ENCODE data around the gene DAND5. TPM values are rescaled to one million over a fixed set of nuclear protein-coding genes. Genes with fewer than 3 reads are reported as not detected.

The DAND5 gene, protein sequence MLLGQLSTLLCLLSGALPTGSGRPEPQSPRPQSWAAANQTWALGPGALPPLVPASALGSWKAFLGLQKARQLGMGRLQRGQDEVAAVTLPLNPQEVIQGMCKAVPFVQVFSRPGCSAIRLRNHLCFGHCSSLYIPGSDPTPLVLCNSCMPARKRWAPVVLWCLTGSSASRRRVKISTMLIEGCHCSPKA
- not detected in 2 replicates for total RNA-seq (2014; rRNA removed; shearing (Covaris generic))

GRCh38 chr19:12969292-12969988, at the start of gene DAND5:
Gene DAND5, plus strand, starts transcription at chr19:12969576. Its CDS starts 85 bp downstream, at chr19:12969661.
- H3K4me1 ChIP-seq, result peaks cover 3% of the 10 kb centered on the region
- H3K27ac ChIP-seq, result no peak within 1 kb of the TSS
- no peaks in the 10 kb centered on the region for H3K27me3 ChIP-seq
- no peaks in the 10 kb centered on the region for H3K36me3 ChIP-seq
- no peak within 1 kb of the TSS for H3K4me3 ChIP-seq
- DNase-seq, result no peak
- H3K9me3 ChIP-seq (replicated peaks), result no peaks in the 10 kb centered on the region

- Histone ChIP-seq H3K4me3 (no peak overlapping the region), H3K9me3 (replicated peaks) (no peaks in the 10 kb centered on the region), H3K27me3 (no peaks in the 10 kb centered on the region), H3K36me3 (peaks cover 38% of the 10 kb centered on the region), H3K4me1 (no peaks in the 10 kb centered on the region), H3K27ac (no peak overlapping the region)
- no peak for DNase-seq
Observed at GRCh38 chr19:12921047-12921446, 48.3 kb upstream of the DAND5 start.

GRCh38 chr19:12922959-12923358, 46.4 kb upstream of the DAND5 start:
- H3K9me3 ChIP-seq (replicated peaks), result no peaks in the 10 kb centered on the region
- H3K27me3 ChIP-seq, result no peaks in the 10 kb centered on the region
- H3K4me3 ChIP-seq, result no peak overlapping the region
- peaks cover 52% of the 10 kb centered on the region for H3K36me3 ChIP-seq
- H3K27ac ChIP-seq, result no peak overlapping the region
- H3K4me1 ChIP-seq, result no peaks in the 10 kb centered on the region
- DNase-seq, result no peak

GRCh38 chr19:12924621-12925310, 44.6 kb upstream of the DAND5 start:
- Histone ChIP-seq H3K4me1 (no peaks in the 10 kb centered on the region), H3K36me3 (peaks cover 68% of the 10 kb centered on the region), H3K27me3 (no peaks in the 10 kb centered on the region), H3K9me3 (replicated peaks) (no peaks in the 10 kb centered on the region), H3K4me3 (no peak overlapping the region), H3K27ac (no peak overlapping the region)
- DNase-seq, result no peak

- Histone ChIP-seq H3K36me3 (peaks cover 52% of the 10 kb centered on the region), H3K27me3 (no peaks in the 10 kb centered on the region), H3K4me3 (no peak overlapping the region), H3K9me3 (replicated peaks) (no peaks in the 10 kb centered on the region), H3K27ac (no peak overlapping the region), H3K4me1 (peaks cover 8% of the 10 kb centered on the region; the same call in 1 of the 2 replicates)
- no peak for DNase-seq
Observed at GRCh38 chr19:12930002-12930645, 39.3 kb upstream of the DAND5 start.

DNA sequence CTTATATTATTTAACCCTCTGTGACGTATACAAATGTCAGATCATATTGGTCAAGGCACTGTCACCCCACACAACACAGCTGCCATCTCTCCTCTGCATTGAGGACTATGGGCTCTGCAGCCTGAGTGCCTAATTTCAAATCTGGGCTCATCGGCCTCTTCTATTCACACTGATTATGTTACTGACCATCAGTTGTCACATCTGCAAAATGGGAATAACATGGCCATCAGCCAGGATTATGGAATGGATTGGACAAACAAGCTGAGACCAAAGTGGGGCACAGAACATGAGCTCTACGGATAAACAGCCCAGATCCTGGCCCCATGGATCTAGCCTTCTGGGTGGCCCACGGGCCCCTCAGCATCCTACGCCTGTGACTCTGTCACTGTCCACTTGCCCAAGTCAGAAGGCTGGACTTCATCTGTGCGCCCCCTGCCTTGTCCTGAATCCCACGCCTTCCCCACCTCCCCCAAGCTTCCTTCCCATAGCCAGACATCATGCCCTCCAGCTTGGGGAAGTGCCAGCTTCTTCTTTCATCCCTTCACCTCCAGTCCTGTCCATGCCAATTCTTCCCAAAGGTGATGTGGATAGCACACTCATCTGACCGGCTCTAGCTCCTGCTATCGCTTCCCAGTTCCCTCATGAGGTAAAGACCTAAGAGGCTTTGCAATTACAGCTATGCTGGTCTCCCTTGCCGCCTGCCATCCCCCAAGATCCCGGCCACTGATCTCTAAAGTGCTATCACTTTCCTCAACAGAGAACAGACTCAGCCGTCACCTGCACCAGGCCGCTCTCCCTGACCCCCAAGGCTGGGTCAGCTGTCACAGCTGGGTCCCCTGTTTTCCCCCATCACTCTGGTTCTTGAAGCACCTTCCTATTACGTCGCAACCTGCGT, 36.7 kb upstream of the DAND5 start:
- no peaks in the 10 kb centered on the region for H3K27me3 ChIP-seq
- H3K36me3 ChIP-seq, result peaks cover 28% of the 10 kb centered on the region
- peaks cover 11% of the 10 kb centered on the region; the same call in 1 of the 2 replicates for H3K4me1 ChIP-seq
- H3K27ac ChIP-seq, result peak overlapping the region; percentile 53; the same call in 1 of the 2 replicates
- H3K9me3 ChIP-seq (replicated peaks), result no peaks in the 10 kb centered on the region
- peak overlapping the region; percentile 91 for H3K4me3 ChIP-seq
- no peak for DNase-seq

- Histone ChIP-seq H3K27me3 (no peaks in the 10 kb centered on the region), H3K4me1 (peaks cover 11% of the 10 kb centered on the region; the same call in 1 of the 2 replicates), H3K9me3 (replicated peaks) (no peaks in the 10 kb centered on the region), H3K27ac (peak within 1 kb of the TSS; percentile 53), H3K4me3 (peak within 1 kb of the TSS; percentile 91), H3K36me3 (peaks cover 23% of the 10 kb centered on the region)
- peak; percentile 94 to 97 for DNase-seq
Observed at GRCh38 chr19:12933287-12934072, 35.9 kb upstream of the DAND5 start, which contains the start of gene FARSA. Gene FARSA, minus strand, starts transcription at chr19:12933711. Its CDS starts 15 bp downstream, at chr19:12933696.

DNA sequence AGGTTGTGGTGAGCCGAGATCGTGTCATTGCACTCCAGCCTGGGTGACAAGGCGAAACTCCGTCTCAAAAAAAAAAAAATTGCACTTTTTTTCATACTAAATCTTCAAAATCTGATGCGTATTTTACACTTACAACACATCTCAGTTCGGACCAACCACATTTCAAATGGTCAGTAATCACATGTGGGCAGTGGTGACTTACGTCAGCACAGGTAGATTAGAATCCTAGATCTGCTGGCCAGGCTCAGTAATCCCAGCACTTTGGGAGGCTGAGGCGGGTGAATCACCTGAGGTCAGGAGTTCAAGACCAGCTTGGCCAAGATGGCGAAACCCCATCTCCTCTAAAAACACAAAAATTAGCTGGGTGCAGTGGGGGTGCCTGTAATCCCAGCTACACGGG, 34.3 kb upstream of the DAND5 start:
- no peaks in the 10 kb centered on the region for H3K27me3 ChIP-seq
- H3K9me3 ChIP-seq (replicated peaks), result no peaks in the 10 kb centered on the region
- H3K4me1 ChIP-seq, result peaks cover 17% of the 10 kb centered on the region
- no peak overlapping the region for H3K27ac ChIP-seq
- H3K4me3 ChIP-seq, result no peak overlapping the region
- DNase-seq, result no peak
- H3K36me3 ChIP-seq, result peaks cover 20% of the 10 kb centered on the region

GRCh38 chr19:12936582-12936981, 32.8 kb upstream of the DAND5 start:
- no peak for DNase-seq
- Histone ChIP-seq H3K4me3 (no peak overlapping the region), H3K27ac (no peak overlapping the region), H3K27me3 (no peaks in the 10 kb centered on the region), H3K9me3 (replicated peaks) (no peaks in the 10 kb centered on the region), H3K4me1 (peaks cover 22% of the 10 kb centered on the region), H3K36me3 (peaks cover 26% of the 10 kb centered on the region)

GRCh38 chr19:12937093-12937926, 32.1 kb upstream of the DAND5 start:
- Histone ChIP-seq H3K27ac (peak overlapping the region; percentile 57), H3K27me3 (no peaks in the 10 kb centered on the region), H3K4me1 (peaks cover 22% of the 10 kb centered on the region), H3K9me3 (replicated peaks) (no peaks in the 10 kb centered on the region), H3K4me3 (peak overlapping the region; percentile 90), H3K36me3 (peaks cover 33% of the 10 kb centered on the region)
- peak; percentile 78 to 82 for DNase-seq

DNA sequence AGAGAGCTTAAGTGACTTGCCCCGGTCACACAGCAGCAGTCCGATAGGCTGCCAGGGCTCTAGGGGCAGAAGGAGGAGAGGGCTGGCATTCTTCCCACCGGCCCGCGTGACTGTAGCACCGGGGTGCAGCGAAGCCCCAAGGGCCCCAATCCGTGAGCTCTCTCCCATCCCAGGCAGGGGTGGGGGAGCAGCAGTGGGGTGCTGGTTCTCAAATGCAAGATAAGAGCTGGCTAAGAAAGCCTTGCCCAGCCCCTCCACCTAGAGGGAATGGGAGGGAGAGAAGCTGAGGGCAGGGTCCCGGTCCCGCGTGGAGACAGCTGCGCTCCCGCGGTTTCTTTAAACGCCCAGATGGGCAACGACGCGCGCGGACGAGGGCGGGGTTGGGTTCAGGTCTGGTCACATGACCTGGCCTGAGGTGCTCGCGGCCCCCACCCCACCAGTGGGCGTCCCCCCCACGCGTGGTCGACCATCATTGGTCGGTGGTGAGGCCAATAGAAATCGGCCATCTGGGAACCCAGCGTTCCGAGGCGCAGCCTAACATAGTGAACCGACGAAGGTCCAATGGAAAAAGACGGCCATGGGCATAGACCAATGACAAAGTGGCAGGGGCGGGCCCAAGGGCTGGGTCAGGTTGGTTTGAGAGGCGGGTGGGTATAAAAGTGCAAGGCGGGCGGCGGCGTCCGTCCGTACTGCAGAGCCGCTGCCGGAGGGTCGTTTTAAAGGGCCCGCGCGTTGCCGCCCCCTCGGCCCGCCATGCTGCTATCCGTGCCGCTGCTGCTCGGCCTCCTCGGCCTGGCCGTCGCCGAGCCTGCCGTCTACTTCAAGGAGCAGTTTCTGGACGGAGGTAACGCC, 31.2 kb upstream of the DAND5 start, which contains the start of gene CALR:
CALR (plus strand) TSS at position 683 of the 852 bp plus-strand sequence; CDS start at position 754, 71 bp downstream.
- no peaks in the 10 kb centered on the region for H3K27me3 ChIP-seq
- peaks cover 39% of the 10 kb centered on the region for H3K36me3 ChIP-seq
- peaks cover 19% of the 10 kb centered on the region for H3K4me1 ChIP-seq
- H3K4me3 ChIP-seq, result peak within 1 kb of the TSS; percentile 90
- H3K9me3 ChIP-seq (replicated peaks), result no peaks in the 10 kb centered on the region
- peak; percentile 100 for DNase-seq
- peak within 1 kb of the TSS; percentile 57 for H3K27ac ChIP-seq
